T-helper 1 cell treated with Interleukin-12 subunit alpha and Interleukin-12 subunit beta and Interleukin-4 antibody, amounts not matched to agents 30 μg/mL and 1 μg/mL, for 36 hours (primary cell): ENCODE data around the gene KRTAP10-2.

Source experiments
- H3K27ac Mint-ChIP-seq: one replicate; pipeline ENCODE4 v1.8.0; 2021; ENCODE audit warnings: mild to moderate bottlenecking, mixed read lengths
- H3K27me3 Mint-ChIP-seq: one replicate; pipeline ENCODE4 v1.8.0; 2021; ENCODE audit warnings: low read depth, mixed read lengths
- H3K36me3 Mint-ChIP-seq: one replicate; pipeline ENCODE4 v1.8.0; 2021; ENCODE audit warnings: low read depth, mixed read lengths
- H3K4me1 Mint-ChIP-seq: one replicate; pipeline ENCODE4 v1.8.0; 2021; ENCODE audit warnings: low read depth, mixed read lengths
- H3K4me3 Mint-ChIP-seq: one replicate; pipeline ENCODE4 v1.8.0; 2021; ENCODE audit warnings: mild to moderate bottlenecking, moderate library complexity, mixed read lengths
- H3K9me3 Mint-ChIP-seq: one replicate; pipeline ENCODE4 v1.8.0; 2021; ENCODE audit warnings: mixed read lengths

KRTAP10-2 gene

DNA sequence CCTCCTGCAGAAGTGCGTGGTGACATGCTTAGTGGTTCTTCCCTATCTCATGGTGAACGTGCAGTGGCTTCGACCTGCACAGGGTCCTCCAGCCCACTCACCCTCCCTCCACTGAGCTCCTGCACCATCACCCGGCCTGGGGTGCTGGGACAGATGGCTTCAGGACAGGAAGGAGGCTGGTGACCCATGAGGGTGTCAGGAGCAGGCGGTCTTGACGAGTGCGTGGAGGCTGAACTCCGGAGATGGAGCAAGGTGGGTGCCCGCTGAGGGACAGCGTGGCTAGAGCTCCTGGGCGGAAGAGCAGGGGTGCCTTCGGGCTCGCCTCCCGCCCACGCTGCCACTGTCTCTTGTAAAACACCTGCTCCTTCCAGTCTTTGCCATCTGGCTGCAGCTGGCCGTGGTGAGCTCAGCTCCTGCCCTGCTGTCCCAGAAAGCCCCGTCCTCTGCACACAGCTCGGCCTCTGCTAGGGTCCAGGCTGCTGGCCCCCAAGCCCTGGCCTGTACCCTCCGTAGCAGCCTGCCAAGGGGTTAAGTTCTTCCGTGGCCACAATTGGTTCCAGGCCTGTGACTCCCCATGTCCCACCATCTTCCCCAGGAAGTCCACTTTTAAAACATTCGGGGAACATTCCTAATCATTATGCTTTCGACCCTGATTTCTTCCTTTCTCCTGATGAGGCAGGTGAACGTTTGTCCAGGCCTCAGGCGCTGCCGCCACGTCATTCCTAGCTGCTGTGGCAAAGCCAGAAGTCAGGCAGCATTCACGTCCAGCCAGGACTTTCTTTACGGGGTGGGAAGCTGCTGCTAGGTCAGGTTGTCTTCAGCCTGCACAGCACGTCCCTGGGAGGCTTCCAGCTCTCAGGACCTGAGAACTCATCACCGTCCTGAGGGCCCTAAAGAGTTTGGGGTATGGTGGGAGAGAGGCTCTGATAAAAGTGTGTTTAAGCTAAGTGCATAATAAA lies 19.4 kb downstream of the KRTAP10-2 start:
- H3K27me3 Mint-ChIP-seq = no peaks in the 10 kb centered on the region
- no peaks in the 10 kb centered on the region for H3K4me1 Mint-ChIP-seq
- no peak overlapping the region for H3K27ac Mint-ChIP-seq
- H3K9me3 Mint-ChIP-seq = no peaks in the 10 kb centered on the region
- no peak overlapping the region for H3K4me3 Mint-ChIP-seq
- H3K36me3 Mint-ChIP-seq = no peaks in the 10 kb centered on the region

DNA sequence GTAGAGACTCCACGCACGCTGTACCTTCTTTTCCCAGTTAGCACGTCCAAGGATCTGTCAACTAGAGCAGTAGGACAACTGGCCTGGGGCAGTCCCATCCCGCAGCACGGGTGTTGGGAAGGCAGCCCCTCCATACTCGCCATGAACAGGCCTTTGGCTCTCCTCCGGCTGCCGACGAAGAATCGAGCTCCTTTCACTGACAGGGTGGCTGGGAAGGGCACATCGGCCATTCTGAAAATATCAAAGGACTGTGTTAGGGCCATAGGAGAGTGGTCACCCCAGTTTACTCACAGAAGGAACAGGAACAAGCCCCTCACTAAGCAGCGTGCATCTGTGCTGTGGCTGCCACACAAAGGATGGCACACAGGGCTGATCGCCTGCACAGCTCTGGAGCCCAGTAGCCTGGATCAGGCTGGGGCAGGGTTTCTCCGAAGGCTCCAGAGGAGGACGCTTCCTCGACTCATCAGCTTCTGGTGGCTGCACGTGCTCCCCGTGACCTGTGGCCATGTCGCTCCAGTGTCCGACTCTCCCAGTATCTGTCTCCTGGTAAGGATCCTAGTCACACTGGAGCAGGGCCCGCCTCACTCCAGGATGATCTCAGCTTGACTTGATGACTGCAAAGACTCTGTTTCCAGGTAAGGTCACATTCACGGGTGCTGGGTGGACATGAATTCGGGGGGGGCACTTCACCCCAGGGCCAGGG lies 20.3 kb downstream of the KRTAP10-2 start:
- H3K36me3 Mint-ChIP-seq = no peaks in the 10 kb centered on the region
- H3K27ac Mint-ChIP-seq = no peak overlapping the region
- no peaks in the 10 kb centered on the region for H3K9me3 Mint-ChIP-seq
- H3K4me3 Mint-ChIP-seq = no peak overlapping the region
- H3K4me1 Mint-ChIP-seq = no peaks in the 10 kb centered on the region
- no peaks in the 10 kb centered on the region for H3K27me3 Mint-ChIP-seq

DNA sequence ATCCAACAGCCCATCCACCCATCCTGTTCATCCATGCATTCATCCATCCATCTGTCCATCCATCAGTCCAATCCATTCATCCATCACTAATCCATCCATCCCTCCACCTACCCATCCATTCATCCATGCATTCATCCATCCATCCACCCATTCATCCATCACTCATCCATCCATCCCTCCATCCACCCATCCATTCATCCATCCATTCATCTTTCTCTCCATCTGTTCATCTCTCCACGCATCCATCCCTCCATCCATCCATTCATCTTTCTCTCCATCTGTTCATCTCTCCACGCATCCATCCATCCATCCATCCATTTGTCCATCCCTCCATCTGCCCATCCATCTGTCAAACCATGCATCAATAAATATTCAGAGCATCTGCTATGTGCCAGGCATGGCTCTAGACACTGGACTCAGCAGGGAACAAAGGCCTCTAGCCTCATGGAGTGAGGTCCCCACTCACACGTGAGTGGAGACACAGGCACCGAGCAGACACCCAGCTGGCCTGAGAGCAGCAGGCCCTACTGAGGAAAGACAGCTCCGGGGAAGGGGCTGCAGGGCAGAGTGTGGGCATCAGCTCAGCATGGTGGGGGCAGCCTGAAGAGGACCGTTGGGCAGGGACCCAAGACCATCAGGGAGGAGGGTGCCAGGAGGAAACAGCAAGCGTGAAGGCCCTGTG lies 20.9 kb downstream of the KRTAP10-2 start:
- Mint-ChIP-seq H3K36me3 (no peaks in the 10 kb centered on the region), H3K4me3 (no peak overlapping the region), H3K4me1 (no peaks in the 10 kb centered on the region), H3K27me3 (no peaks in the 10 kb centered on the region), H3K9me3 (no peaks in the 10 kb centered on the region), H3K27ac (no peak overlapping the region)

DNA sequence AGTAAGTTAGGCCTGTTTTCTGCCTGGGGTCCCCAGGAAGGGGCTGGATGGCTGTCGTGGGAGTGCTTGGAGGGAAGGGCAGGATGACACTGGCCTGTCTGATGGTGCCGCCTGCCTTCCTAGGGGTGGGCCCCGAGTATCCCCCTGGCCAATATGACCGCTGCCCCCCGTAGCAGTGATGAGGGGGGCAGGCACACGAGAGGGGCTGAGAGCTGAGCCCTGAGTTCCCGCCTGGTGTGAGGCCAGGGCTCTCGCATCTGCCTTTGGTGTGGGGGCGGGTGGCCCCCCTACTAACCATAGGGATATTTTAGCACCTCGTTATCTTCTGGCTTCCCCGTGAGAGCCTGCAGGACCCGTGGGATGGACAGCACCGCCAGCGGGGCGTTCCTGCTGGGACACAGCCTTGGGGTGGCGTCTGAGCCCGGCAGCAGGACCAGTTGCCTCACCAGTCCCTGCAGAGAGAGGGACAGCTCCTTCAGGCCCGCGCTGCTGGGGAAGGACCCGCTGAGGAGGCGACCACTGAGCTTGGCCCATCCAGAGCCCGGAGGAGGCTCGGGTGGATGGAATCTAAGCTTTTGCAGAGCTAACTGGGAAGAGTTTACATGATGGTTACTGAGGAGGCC lies 21.7 kb downstream of the KRTAP10-2 start:
- no peaks in the 10 kb centered on the region for H3K9me3 Mint-ChIP-seq
- no peaks in the 10 kb centered on the region for H3K27me3 Mint-ChIP-seq
- H3K27ac Mint-ChIP-seq = no peak overlapping the region
- no peaks in the 10 kb centered on the region for H3K36me3 Mint-ChIP-seq
- H3K4me3 Mint-ChIP-seq = no peak overlapping the region
- no peaks in the 10 kb centered on the region for H3K4me1 Mint-ChIP-seq

DNA sequence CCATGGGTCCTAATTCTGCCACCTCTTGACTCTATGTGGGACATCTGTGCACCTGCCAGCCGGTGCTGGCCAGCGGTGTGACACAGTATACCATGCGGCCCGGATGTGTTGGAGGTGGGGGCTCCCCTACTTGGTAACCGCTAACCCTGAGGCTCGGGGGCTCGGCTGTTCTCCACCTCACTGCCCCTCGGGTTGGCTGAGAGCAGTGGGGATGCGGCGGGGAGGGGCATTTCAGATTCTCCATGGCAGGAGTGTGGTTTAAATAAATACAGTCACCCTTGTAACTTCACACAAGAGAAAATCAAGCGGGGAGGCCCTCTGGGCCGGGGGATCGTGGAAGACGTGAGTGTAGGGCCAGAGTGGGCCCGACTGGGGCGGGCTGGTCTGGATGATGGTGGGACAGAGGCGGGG lies 22.3 kb downstream of the KRTAP10-2 start:
- Mint-ChIP-seq H3K9me3 (no peaks in the 10 kb centered on the region), H3K27ac (no peak overlapping the region), H3K36me3 (no peaks in the 10 kb centered on the region), H3K4me3 (no peak overlapping the region), H3K4me1 (no peaks in the 10 kb centered on the region), H3K27me3 (no peaks in the 10 kb centered on the region)

DNA sequence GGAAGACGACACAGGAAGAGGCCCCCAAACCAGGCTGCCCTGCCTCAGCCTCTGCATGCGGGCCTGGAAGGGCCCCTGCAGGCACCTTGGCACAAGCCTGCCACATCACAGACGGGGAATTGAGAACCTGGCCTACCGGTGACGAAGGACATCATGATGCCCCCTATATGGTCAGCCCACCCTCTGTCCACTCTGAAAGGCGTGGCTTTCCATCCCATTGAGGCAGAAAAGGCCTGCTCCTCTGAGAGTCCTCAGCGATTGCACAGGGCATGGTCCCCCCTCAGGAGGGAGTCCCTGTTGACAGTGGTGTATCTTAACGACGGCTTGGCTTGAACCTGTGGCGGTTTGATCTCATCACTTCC lies 22.7 kb downstream of the KRTAP10-2 start:
- no peaks in the 10 kb centered on the region for H3K9me3 Mint-ChIP-seq
- no peaks in the 10 kb centered on the region for H3K4me1 Mint-ChIP-seq
- H3K27me3 Mint-ChIP-seq = no peaks in the 10 kb centered on the region
- H3K4me3 Mint-ChIP-seq = no peak overlapping the region
- H3K36me3 Mint-ChIP-seq = no peaks in the 10 kb centered on the region
- H3K27ac Mint-ChIP-seq = no peak overlapping the region

DNA sequence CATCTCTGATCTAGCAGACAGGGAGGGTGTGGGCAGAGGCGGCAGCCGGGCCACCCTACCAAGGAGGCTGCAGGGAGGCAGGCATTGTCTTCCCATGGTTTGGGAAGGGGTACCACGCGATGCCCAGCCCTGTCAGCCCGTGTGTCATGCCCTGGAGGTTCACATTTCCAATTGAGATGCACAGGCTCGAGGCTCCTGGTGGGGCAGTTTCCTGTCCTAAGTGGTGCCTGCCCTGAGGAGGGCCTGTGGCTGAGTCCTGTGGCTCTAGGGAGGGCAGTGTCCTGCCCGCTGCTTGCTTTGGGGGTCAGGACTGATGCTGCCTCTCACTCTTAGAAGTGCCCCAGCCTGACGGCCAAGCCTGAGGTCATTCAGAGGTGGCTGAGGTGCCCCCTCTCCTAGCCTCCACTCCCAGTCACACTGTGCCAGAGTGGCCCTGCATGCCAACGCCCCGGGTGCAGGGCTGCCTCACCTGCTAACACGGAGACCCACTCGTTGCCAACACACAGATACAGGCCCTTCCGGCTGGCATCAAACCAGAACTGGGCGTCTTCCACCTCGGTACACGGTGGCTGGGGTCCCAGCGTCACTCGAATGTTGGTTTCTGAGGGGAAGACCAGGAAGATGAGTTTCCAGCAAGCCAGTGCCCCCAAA lies 23.2 kb downstream of the KRTAP10-2 start:
- no peaks in the 10 kb centered on the region for H3K9me3 Mint-ChIP-seq

DNA sequence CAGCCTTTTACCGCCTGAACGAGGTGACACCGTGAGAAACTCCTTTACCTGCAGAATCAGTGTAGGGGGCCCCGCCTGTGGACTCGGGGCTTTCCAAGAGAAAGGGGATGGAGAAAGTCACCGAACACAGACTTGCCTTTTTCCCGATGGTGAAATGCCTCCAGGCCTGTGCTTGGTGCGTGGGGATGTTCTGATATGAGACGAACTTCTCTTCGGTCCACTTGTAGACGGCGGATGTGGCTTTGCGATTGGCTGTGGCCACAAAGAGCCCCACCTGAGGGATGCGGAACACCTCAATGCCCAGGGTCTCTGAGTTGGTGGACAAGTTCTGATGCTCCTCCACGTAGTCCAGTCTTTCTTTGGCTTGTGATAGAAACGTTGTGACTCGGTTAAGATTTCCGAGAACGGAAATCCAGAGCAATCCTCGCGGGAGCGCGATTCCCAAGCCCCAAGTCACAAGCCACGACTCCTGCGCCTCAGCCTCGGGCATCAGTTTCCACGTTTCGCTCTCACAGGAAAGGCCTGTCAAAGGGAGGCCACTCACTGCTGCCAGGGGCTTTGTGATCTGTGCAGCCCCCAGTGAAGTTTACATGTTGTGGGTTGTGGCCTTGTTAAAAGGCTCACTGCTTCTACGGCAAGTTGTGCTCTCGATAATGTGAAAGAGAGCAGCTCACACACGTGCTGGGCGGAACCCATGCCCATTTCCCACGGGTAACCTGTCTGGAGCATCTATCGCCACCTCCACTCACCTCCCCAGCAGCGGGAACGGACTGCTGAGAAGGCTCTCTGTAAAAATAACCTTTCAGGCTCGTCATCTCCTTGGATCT lies 23.9 kb downstream of the KRTAP10-2 start:
- Mint-ChIP-seq H3K9me3 (no peaks in the 10 kb centered on the region), H3K4me3 (no peak overlapping the region), H3K27me3 (no peaks in the 10 kb centered on the region), H3K36me3 (no peaks in the 10 kb centered on the region), H3K4me1 (no peaks in the 10 kb centered on the region), H3K27ac (no peak overlapping the region)

More for the DNA sequence above, 23.2 kb downstream of the KRTAP10-2 start:
- Mint-ChIP-seq H3K27me3 (no peaks in the 10 kb centered on the region), H3K27ac (no peak overlapping the region), H3K4me1 (no peaks in the 10 kb centered on the region), H3K36me3 (no peaks in the 10 kb centered on the region), H3K4me3 (no peak overlapping the region)

DNA sequence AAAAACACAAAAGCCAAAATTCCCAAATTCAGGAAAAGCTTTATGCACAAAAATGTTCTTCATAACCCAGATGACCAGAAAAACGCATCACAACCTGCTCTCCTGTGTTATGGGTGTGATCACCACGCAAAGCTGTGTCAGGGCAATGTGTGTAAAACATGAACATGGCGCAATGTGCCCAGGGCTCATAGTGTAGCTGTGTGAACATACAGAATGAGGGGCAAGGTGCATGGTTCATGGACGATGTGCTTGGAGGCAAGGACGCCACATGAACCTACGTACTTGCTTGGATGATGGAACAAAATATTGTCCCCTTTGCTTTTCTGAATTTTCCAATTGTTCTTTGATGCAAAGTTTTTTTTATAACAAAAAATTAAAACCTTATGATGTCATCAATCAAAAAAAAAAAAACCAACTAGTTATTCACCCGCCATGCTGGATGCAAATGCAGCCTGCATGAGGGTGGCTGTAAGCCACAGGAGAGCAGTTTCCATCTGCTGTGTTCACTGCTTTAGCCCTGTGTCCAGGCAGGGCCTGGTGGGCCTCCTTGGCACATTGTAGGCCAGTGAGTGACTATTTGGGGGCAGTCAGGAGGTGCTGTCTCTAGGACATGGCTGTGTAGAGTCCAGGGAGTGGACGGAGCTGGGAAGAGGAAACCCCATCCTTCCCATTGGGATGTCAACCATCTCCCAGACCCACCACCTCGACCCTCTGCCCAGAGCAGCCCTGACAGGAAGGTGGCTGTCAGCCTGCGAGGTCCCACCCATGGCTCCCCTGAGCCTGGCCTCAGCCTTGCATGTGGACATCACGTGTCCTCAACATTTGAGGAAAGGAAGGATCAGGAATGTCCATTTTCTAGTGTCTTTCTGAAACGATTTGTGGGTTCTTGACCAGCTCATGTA lies 25.0 kb downstream of the KRTAP10-2 start:
- H3K4me3 Mint-ChIP-seq = no peak overlapping the region
- no peaks in the 10 kb centered on the region for H3K4me1 Mint-ChIP-seq
- H3K27me3 Mint-ChIP-seq = no peaks in the 10 kb centered on the region
- no peaks in the 10 kb centered on the region for H3K36me3 Mint-ChIP-seq
- no peaks in the 10 kb centered on the region for H3K9me3 Mint-ChIP-seq
- no peak overlapping the region for H3K27ac Mint-ChIP-seq

DNA sequence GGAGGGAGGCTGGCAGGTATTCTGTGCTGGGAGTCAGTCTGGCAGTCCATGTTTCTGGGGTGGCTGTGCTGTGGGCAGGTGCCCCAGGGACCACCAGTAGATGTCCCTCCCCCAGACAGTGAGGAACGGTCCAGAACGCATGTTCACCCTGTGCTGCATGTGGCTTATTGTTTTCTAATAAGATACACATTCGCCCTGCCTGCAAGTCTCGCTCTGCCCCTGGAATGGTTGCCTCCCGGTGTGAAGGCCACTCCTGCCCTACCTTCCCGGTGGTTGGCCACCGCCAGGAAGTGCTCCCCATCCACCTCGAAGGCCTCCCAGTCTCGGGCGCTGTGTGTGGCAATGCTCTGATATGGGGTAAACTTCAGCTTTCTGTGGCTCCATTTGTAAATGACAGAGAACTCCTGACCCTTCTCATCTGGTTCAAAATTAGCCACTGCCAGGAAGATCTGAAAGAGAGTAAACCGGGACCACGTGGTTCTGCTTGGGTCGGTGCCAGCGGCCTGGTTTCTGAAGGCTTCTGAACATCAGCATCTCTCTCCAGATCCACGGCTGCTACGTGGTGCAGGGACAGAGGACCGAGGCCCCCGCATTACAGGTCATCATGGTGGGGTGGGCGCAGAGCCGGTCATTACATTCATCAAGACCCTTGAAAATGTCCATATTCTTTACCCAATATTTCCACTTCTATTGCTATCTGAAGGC lies 25.8 kb downstream of the KRTAP10-2 start:
- Mint-ChIP-seq H3K27me3 (no peaks in the 10 kb centered on the region), H3K4me1 (no peaks in the 10 kb centered on the region), H3K9me3 (no peaks in the 10 kb centered on the region), H3K27ac (no peak overlapping the region), H3K4me3 (no peak overlapping the region), H3K36me3 (no peaks in the 10 kb centered on the region)

DNA sequence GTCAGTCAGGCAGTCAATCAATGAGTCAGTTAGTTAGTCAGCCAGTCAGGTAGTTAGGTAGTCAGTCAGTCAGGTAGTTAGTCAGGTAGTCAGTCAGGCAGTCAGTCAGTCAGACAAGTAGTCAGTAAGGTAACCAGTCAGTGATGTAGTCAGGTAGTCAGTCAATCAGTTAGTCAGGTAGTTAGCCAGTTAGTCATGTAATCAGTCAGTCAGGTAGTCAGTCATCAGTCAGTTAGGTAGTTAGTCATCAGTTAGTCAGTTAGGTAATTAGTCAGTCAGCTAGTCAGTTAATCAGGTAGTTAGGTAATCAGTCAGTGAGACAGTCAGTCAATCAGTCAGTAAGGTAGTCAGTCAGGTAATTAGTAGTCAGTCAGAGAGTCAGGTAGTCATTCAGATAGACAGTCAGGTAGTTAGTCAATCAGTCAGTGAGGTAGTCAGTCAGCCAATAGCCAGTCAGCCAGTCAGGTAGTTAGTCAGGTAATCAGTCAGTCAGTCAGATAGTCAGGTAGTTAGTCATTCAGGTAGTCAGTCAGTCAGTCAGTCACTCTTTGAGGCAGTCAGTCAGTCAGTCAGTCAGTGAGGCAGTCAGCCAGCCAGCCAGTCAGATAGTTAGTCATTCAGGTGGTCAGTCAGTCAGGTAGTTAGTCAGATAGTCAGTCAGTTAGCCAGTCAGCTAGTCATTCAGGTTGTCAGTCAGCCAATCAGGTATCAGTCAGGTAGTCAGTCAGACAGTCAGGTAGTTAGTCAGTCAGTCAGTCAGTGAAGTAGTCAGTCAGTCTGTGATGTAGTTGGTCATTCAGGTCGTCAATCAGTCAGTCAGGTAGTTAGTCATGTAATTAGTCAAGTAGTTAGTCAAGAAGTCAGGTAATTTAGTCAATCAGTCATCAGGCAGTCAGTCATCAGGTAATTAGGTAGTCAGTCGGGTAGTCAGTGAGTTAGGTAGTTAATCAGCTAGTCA lies 26.6 kb downstream of the KRTAP10-2 start:
- Mint-ChIP-seq H3K27ac (no peak overlapping the region), H3K27me3 (no peaks in the 10 kb centered on the region), H3K4me3 (no peak overlapping the region), H3K4me1 (no peaks in the 10 kb centered on the region), H3K36me3 (no peaks in the 10 kb centered on the region), H3K9me3 (no peaks in the 10 kb centered on the region)
